Measurements from ENCODE around the gene ASH1L. TPM values are rescaled to one million over a fixed set of nuclear protein-coding genes. Genes with fewer than 3 reads are reported as not detected.
"Not testable (repeated sequence)": the region's sequence is repeated elsewhere in the genome, so short reads cannot be mapped to it uniquely, and the experiment has no call there.

The ASH1L gene, protein sequence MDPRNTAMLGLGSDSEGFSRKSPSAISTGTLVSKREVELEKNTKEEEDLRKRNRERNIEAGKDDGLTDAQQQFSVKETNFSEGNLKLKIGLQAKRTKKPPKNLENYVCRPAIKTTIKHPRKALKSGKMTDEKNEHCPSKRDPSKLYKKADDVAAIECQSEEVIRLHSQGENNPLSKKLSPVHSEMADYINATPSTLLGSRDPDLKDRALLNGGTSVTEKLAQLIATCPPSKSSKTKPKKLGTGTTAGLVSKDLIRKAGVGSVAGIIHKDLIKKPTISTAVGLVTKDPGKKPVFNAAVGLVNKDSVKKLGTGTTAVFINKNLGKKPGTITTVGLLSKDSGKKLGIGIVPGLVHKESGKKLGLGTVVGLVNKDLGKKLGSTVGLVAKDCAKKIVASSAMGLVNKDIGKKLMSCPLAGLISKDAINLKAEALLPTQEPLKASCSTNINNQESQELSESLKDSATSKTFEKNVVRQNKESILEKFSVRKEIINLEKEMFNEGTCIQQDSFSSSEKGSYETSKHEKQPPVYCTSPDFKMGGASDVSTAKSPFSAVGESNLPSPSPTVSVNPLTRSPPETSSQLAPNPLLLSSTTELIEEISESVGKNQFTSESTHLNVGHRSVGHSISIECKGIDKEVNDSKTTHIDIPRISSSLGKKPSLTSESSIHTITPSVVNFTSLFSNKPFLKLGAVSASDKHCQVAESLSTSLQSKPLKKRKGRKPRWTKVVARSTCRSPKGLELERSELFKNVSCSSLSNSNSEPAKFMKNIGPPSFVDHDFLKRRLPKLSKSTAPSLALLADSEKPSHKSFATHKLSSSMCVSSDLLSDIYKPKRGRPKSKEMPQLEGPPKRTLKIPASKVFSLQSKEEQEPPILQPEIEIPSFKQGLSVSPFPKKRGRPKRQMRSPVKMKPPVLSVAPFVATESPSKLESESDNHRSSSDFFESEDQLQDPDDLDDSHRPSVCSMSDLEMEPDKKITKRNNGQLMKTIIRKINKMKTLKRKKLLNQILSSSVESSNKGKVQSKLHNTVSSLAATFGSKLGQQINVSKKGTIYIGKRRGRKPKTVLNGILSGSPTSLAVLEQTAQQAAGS (N-terminal part only)
- total RNA-seq, result 10 to 100 TPM; 87.6 to 93.0 TPM
- polyA plus RNA-seq (ENCODE audit: insufficient read depth, low read depth, low replicate concordance), result 20.6 TPM
- long read RNA-seq, donor 1, result 0 reads
- long read RNA-seq, donor 2, partial matches to known transcripts, result 26 of 27 reads
- long read RNA-seq, donor 2, other reads (novel, unspliced or antisense), result 0 of 27 reads

DNA sequence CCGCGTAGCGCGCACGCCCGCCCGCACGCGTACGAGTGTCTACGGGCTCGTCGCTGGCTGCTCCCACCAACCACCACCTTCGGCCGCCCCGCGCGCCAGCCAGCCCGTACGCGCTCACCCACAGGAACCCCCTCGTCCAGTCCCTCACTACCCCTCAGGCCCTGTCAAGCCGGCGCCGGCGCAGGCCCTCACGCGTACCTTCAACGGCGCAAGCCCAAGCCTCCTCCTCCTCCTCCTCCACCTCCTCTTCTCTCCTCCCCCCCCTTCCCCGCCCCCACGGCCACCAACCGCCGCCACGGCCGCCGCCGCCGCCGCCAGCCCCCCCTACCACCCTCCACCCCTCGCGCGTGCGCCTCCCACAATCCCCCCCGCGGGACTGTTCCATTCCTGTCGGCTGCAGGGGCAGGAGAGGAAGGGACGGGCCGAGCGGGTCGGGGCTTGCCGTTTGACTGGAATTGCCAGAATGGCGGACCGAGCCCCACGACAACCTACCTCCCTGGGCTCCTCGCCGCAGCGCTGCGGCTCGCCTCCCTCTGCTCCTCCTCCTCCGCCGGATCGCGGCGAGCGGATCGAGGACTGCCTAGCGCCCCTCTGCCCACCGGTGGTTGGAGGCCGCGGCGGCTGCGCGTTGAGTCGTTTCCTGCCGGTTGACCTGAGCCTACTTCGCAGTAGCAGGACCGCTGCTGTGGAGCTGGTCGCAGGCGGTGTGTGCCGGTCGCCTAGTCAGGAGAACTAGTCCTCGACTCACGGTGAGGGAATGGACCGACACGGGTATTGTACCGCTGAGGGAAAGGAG, at the start of gene ASH1L:
ASH1L (minus strand) TSS at position 223 of the 796 bp plus-strand sequence. CDS start 41,284 bp downstream, outside the sequence.
- TF ChIP-seq POLR2A (IDR thresholded peaks at IDR 0.05), result peak; percentile 15
- TF ChIP-seq, protein P1, sequence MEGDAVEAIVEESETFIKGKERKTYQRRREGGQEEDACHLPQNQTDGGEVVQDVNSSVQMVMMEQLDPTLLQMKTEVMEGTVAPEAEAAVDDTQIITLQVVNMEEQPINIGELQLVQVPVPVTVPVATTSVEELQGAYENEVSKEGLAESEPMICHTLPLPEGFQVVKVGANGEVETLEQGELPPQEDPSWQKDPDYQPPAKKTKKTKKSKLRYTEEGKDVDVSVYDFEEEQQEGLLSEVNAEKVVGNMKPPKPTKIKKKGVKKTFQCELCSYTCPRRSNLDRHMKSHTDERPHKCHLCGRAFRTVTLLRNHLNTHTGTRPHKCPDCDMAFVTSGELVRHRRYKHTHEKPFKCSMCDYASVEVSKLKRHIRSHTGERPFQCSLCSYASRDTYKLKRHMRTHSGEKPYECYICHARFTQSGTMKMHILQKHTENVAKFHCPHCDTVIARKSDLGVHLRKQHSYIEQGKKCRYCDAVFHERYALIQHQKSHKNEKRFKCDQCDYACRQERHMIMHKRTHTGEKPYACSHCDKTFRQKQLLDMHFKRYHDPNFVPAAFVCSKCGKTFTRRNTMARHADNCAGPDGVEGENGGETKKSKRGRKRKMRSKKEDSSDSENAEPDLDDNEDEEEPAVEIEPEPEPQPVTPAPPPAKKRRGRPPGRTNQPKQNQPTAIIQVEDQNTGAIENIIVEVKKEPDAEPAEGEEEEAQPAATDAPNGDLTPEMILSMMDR (IDR thresholded peaks at IDR 0.05), result peak in 1 of 3 experiments; percentile 32
- Histone ChIP-seq H3K4me3 (peak within 1 kb of the TSS; percentile 89 to 98), H3K27ac (peak within 1 kb of the TSS; percentile 93 to 99), H3K36me3 (ENCODE audit: low read depth, missing control alignments) (no peaks in the 10 kb centered on the region), H3K9me3 (no peaks in the 10 kb centered on the region), H3K4me1 (peaks cover 22% of the 10 kb centered on the region), H3K27me3 (no peaks in the 10 kb centered on the region)
- 0 to 1% methylated on average over 8 to 56 of the region's 87 CpGs for WGBS, 2 donors
- peak; percentile 94 for DNase-seq
- intact Hi-C loops (cut with DNase I; ENCODE audit: low total_unique reads), result no loop called here

DNA sequence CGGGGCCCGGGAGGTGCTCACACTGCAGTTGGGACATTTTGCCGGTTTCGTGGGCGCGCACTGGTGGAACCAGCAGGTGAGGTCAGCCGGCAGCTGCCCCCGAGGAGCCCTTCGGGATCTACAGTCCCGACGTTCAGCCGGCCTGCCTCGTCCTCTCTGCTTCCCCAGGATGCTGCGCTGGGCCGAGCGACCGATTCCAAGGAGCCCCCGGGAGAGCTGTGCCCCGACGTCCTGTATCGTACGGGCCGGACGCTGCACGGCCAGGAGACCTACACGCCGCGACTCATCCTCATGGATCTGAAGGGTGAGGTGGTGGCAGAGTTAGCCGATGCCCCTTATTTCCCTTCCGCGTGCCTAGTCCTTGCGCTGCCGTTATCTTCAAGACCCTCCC, 47.6 kb upstream of the ASH1L start:
- intact Hi-C loops (cut with DNase I; ENCODE audit: low total_unique reads); H3K9me3 ChIP-seq; H3K27ac ChIP-seq; H3K36me3 ChIP-seq (ENCODE audit: low read depth, missing control alignments); DNase-seq; H3K27me3 ChIP-seq; H3K4me1 ChIP-seq: not testable (repeated sequence)
- WGBS, 2 donors, result 0% methylated on average over 2 of the region's 33 CpGs; no CpG with 5 or more reads in 1 of the 2 donors
- peak overlapping the region; percentile 50 to 68 for H3K4me3 ChIP-seq

DNA sequence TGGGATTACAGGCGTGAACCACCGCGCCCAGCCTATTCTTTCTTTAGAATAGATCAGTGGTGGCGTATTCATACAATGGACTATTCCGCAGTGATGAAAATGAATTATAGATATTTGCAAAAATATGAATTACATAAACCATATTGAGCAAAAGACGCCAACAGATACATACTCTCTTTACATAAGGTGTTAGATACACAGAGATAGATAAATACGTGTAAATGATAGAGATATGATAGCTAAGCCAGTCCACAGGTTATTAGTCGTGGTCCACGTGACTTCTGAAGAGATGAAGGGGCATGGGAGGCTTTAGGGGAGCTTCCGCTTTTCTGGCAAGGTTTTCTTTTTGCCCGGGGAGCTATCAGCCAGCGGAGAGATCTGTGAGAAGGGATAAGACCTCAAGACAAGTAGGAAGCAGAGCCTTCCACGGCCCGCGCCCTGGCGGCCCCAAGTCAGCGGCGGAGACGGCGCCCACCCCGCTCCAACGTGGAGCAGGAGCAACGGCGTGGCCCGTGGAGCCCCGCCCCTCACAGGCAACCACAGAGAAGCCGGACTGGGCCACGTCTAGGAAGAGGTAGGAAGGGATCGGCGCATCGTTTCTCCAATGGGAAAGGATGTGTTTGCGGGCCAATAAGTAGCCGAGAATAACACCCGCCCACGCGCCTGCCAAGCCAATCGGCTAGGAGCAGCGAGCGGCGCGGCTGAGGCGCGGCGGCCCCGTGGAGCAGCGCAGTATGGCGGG, 47.1 kb upstream of the ASH1L start, which contains the start of gene MSTO1:
MSTO1 (plus strand) TSS at position 704 of the 742 bp plus-strand sequence; CDS start at position 735, 31 bp downstream.
- Histone ChIP-seq H3K27ac (peak within 1 kb of the TSS; percentile 21 to 28), H3K4me3 (peak within 1 kb of the TSS; percentile 50 to 68), H3K27me3 (no peaks in the 10 kb centered on the region), H3K4me1 (no peaks in the 10 kb centered on the region), H3K36me3 (ENCODE audit: low read depth, missing control alignments) (no peaks in the 10 kb centered on the region), H3K9me3 (no peaks in the 10 kb centered on the region)
- TF ChIP-seq, protein P1 (IDR thresholded peaks at IDR 0.05), result no peak
- TF ChIP-seq POLR2A (IDR thresholded peaks at IDR 0.05), result no peak
- intact Hi-C loops (cut with DNase I; ENCODE audit: low total_unique reads), result no loop called here
- WGBS, 2 donors, result 7 to 19% methylated on average over 12 to 47 of the region's 47 CpGs
- peak; percentile 98 for DNase-seq

DNA sequence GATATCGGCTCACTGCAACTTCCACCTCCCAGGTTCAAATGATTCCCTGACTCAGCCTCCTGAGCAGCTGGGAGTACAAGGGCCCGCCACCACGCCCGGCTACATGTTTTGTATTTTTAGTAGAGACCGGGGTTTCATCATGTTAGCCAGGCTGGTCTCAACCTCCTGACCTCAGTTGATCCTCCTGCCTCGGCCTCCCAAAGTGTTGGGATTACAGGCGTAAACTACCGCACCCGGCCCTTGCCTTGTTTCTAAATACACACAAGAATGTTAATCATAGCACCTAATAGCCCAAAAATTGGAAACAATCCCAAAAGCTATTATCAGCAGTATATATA, 46.3 kb upstream of the ASH1L start:
- intact Hi-C loops (cut with DNase I; ENCODE audit: low total_unique reads), result no loop called here

More for the DNA sequence above, 46.3 kb upstream of the ASH1L start:
- no peak for DNase-seq
- 67 to 71% methylated on average over 9 of the region's 9 CpGs for WGBS, 2 donors
- Histone ChIP-seq H3K27me3 (no peaks in the 10 kb centered on the region), H3K9me3 (no peaks in the 10 kb centered on the region), H3K27ac (no peak overlapping the region), H3K4me3 (no peak overlapping the region), H3K36me3 (ENCODE audit: low read depth, missing control alignments) (no peaks in the 10 kb centered on the region), H3K4me1 (no peaks in the 10 kb centered on the region)
- TF ChIP-seq, protein P1 (IDR thresholded peaks at IDR 0.05), result no peak
- TF ChIP-seq POLR2A (IDR thresholded peaks at IDR 0.05), result no peak
